HG03439 (cell line): ENCODE data around the gene HIVEP3.
"Not testable (repeated sequence)": the region's sequence is repeated elsewhere in the genome, so short reads cannot be mapped to it uniquely, and the experiment has no call there.

ENCODE experiments used
- ATAC-seq: cut with Tn5 transposase; IDR thresholded peaks from one replicate; pipeline ENCODE4 v1.9.1; 2021; ENCODE audit warnings: mild to moderate bottlenecking, moderate library complexity; ENCODE audit not compliant: unreplicated experiment

The HIVEP3 gene

GRCh38 chr1:41924911-41925310 is 6.2 kb upstream of the HIVEP3 start:
- no peak for ATAC-seq

DNA sequence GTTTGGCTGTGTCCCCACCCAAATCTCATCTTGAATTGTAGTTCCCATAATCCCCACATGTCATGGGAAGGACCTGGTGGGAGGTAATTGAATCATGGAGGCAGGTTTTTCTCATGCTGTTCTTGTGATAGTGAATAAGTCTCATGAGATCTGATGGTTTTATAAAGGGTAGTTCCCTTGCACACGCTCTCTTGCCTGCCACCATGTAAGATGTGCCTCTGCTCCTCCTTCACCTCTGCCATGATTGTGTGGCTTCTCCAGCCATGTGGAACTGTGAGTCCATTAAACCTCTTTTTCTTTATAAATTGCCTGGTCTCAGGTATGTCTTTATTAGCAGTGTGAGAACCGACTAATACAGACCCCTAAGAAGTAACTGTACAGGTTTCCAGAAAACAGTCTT is 2.5 kb upstream of the HIVEP3 start:
- not testable (repeated sequence) for ATAC-seq

- ATAC-seq = no peak
Observed at GRCh38 chr1:41920658-41921057, 1.9 kb upstream of the HIVEP3 start.

GRCh38 chr1:41919764-41920397 is 1.2 kb upstream of the HIVEP3 start:
- ATAC-seq = no peak

DNA sequence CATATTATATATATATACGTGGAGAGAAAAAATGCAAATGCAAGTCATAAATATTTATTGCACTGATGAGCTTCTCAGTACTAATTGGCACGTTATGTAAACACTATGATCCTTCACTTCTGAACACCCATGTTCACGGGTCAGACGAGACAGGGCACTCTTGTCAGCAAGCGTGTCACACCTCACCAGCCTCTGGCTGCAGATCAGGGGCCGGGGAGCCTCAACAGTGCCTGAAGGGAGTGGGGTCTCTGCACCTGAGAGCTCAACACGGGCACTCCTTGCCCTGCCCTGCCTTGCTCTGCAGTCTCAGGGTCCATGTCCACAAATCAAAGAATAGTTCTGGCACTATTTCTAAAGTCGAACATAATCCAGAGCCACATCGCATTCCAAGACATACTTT is 409 bp upstream of the HIVEP3 start:
- no peak for ATAC-seq

DNA sequence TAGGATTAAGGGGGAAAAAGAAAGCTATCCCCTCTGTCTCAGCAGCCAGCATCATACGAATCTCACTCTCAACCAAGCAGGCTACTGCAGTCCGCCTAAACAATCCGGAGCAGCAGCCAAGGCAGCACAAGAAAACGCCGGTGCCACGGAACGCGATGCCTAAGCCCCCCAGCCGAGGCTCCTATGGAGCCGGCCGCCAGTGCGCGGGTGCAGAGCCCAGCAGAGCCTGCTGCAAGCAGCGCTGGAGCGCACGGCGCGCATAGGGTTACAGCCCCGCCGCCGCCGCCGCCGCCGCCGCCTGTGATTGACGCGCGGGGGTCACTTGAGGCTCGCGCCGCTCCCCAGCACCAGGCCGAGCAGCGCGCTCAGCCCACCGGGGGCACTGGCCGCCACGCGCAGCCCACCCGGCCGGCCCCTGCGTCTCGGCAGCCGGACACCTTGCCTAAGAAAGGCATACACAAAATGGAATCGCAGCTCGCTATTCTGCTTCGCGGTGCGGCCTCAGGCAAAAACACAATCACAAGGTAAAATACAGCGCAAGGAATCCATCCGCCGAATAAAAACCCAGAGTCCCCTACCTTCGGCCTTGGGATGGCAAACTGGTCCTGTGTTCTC is 780 bp downstream of the HIVEP3 start:
- no peak for ATAC-seq

- ATAC-seq = no peak
Observed at GRCh38 chr1:41917076-41917475, 1.6 kb downstream of the HIVEP3 start.

DNA sequence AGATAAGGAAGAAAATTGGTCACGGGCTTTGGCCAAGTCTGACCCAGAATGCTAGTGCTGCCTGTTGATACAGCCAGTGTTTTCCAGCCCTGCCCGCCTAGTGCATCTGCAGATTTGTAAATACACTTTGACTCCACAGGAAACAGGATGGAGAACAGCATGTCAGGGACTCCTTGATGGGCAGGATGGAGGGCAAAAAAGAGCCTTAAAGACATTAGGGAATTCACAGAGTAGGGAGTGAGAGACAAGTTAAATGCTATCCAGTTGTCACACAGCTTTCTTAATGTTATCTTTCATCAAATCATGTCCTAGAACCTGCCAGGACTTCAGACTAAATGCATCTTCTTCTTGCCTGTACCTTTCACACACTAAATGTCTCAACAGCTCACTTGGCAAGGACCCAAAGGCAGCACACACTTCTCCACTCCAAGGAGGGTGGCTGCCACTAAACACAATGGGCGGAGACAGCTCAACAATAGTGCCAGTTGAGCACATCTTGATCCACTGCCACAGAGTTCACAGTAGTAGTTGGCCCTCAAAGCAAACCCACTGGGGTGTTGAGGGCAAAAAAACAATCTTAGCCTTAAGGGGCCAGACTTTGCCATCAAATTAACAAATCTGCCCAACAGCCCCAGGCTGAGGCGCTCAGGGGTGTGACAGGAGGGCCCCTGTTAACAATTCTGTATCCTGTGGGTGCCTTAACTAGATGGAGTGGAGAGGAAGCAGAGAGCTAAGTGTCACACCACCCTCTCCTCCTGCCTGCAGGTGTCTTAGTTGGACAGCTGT is 2.7 kb downstream of the HIVEP3 start:
- no peak for ATAC-seq

- no peak for ATAC-seq
Observed at GRCh38 chr1:41914516-41914915, 4.2 kb downstream of the HIVEP3 start.

DNA sequence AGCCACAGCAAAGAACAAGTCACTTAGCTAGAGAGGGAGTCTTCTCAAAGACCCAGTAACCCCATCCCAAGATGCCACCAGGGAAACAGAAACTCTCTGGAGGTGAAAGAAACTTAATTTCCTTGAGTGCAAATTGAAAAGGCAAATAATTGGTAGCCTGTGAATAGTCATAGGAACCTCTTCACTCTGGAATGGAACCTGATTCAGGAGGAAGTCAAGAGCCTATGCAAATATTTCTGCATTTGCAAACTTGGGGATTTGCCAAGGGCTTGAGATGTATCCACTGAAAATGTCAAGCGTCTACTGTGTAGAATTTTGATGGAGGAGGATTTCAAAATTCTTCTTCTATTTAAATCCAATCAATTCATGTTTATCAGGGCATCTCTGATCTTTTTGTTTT is 5.7 kb downstream of the HIVEP3 start:
- no peak for ATAC-seq

GRCh38 chr1:41908288-41908895 is 10.3 kb downstream of the HIVEP3 start:
- ATAC-seq = no peak

DNA sequence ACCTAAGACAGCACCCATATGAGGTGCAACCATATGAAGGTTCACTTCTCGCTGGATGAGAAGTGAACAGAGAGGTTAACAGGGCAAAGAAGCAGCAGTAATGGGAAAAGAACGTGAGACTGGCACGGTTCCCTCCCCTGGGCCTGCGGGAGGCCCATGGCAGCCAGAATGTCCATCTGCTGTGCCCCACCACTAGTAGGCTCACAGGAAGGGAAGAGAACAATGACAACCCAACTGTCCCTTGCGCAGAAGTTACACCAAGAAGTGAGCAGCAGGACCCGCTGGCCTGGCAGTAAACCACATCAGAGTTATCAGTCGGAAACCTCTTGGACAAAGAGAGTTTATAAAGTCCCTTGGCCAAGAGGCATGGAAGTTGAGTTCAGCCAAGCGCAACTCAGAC is 11.3 kb downstream of the HIVEP3 start:
- ATAC-seq = no peak

- ATAC-seq = no peak
Observed at GRCh38 chr1:41906943-41907342, 11.8 kb downstream of the HIVEP3 start.

DNA sequence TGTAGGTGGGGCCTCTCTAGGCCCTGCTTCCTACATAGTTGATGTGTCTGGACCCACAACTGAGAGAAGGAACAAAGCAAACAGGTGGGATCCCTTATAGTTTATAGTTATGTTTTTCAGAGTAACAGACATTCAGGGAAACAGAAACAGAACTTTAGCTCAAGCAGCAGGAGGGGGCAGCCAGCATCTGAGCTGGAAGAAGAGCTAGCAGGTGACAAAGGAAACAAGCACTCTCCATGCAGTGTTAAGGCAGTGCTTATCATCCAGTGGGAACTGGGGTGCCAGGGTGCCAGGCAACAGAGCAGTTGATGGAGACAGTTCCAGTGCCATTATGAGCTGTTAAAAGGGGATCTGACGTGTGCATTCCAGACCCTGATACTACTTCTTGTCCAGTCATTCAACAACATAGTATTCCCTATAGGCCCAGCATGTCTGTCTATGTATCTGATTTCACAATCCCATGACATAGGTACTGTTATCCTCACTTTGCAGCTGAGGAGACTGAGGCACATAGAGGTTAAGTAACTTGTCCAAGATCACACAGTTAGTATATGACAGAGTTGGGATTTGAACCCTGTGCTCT is 13.5 kb downstream of the HIVEP3 start:
- no peak for ATAC-seq

DNA sequence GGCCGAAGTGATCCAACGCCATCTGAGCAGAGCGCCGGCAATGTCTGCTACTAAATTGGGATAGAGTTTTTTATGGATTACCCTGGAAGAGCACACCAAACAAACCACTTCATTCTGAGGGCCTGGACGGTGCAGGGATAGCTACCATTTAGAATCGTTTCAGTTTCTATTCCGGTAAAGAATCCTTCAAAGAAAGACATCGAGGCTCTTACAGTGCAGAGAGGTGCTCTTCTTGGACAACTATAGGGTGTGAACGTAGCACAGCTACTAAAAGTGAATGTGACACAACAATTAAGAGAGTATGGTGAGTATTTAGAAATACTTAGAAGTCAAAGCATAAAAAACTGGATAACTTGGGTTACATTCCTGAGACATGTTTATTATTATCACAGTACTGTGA is 16.1 kb downstream of the HIVEP3 start:
- ATAC-seq = no peak

DNA sequence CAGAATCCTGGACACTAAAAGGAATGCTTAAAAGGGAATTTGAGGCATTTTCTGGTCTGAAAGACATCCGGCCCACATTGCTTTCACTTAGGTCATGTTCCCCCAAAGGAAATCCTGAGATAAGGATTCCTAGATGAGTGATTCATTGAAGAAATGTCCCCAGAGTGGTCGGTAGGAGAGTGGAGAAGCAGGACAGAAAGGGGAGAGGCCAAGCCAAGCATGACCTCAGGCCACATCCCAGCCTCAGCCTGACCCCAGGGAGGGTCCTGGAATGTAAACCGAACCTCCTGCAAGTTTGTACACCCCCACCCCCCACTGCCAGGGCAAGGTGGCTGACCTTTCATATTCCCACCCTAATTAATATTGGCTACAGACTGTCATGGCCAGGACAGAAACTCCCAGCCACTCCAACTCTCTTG is 16.6 kb downstream of the HIVEP3 start:
- no peak for ATAC-seq

- no peak for ATAC-seq
Observed at GRCh38 chr1:41901551-41901950, 17.2 kb downstream of the HIVEP3 start.

DNA sequence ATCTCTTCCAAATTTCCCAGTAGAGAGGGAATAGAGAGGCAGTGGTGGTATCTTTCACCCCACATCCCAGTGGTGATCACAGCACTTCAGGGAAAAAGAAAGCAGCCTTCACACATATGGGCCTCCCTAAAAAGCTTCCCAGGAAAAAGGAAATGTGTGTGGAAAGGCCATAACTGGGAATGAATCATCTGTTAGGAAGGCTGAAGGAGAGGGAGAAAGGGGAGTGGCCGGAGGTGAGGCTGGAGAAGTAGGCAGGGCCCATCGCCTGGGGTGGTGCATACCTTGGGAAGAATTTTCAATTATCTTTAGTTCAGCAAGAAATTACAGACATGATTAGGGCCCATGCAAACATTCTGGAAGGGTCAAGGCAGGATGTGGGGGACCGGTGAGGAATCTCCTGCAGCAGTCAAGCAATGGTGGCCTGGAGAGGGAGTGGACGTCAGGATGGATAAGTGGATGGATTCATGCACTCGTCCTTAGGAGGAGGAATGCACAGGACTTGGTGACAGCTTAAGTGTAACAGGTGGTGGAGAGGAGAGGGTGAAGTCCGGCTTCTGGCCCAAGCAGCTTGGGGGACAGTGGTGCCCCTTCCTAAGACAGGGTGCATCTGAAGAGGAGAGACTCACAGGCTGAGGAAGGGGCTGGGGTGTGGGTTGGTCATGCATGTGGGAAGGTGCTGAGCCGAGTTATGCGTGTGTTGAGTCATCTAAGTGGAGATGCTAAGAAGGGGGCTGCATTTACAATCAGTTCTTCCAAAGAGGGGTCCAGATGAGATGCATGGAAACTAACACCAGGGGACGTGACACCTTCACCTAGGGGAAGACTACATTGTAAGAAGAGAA is 17.9 kb downstream of the HIVEP3 start:
- ATAC-seq = no peak

DNA sequence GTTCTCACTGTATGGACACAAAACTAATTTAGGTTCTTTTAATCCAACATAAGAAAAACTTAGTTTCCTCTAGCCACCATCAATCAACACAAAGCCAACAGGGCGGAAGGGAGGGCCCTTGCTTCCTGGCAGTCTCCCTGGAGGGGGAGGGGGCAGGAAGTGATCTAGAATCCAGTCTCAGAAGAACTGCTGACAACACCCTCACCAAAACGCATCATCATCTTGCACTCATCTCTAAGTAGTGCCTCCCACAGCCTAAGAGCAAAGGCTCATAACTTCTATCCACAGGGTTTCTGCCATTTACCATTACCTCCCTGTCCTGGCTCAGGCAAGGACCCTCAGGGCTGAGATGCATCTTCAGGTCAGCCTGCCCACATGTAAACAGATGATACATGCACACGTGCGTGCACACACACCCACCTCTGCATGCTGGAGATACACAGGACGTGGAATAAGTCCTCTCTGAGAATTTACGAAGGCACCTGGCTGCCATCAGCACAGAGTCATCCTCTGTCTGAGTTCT is 20.5 kb downstream of the HIVEP3 start:
- no peak for ATAC-seq

- ATAC-seq = no peak
Observed at GRCh38 chr1:41895552-41895951, 23.2 kb downstream of the HIVEP3 start.
